ENCODE results near the gene OAS2.
"Not testable (repeated sequence)": the region's sequence is repeated elsewhere in the genome, so short reads cannot be mapped to it uniquely, and the experiment has no call there.

Gene OAS2

GRCh38 chr12:112985642-112986290 lies 7.4 kb downstream of the OAS2 start:
- no peak for DNase-seq (ENCODE audit: low spot score)

GRCh38 chr12:112986291-112986800 lies 8.0 kb downstream of the OAS2 start:
- no peak for DNase-seq (ENCODE audit: low spot score)

- no peak for DNase-seq (ENCODE audit: low spot score)
Observed at GRCh38 chr12:112987561-112987960, 9.2 kb downstream of the OAS2 start.

GRCh38 chr12:112988224-112988623 lies 9.9 kb downstream of the OAS2 start:
- DNase-seq (ENCODE audit: low spot score): no peak

GRCh38 chr12:112988823-112989385 lies 10.6 kb downstream of the OAS2 start:
- DNase-seq (ENCODE audit: low spot score): not testable (repeated sequence)

GRCh38 chr12:112989806-112990205 lies 11.5 kb downstream of the OAS2 start:
- no peak for DNase-seq (ENCODE audit: low spot score)

GRCh38 chr12:112992541-112993398 lies 14.5 kb downstream of the OAS2 start:
- DNase-seq (ENCODE audit: low spot score): peak; percentile 35

GRCh38 chr12:112995008-112995407 lies 16.7 kb downstream of the OAS2 start:
- no peak for DNase-seq (ENCODE audit: low spot score)

- DNase-seq (ENCODE audit: low spot score): no peak
Observed at GRCh38 chr12:112996501-112996900, 18.2 kb downstream of the OAS2 start.

GRCh38 chr12:112997506-112997905 lies 19.2 kb downstream of the OAS2 start:
- DNase-seq (ENCODE audit: low spot score): no peak

- no peak for DNase-seq (ENCODE audit: low spot score)
Observed at GRCh38 chr12:112998987-112999767, 20.9 kb downstream of the OAS2 start.

GRCh38 chr12:113000433-113000832 lies 22.1 kb downstream of the OAS2 start:
- DNase-seq (ENCODE audit: low spot score): no peak

GRCh38 chr12:113002155-113002554 lies 23.8 kb downstream of the OAS2 start:
- DNase-seq (ENCODE audit: low spot score): no peak

GRCh38 chr12:113002676-113003075 lies 24.4 kb downstream of the OAS2 start:
- no peak for DNase-seq (ENCODE audit: low spot score)

GRCh38 chr12:113003636-113004035 lies 25.3 kb downstream of the OAS2 start:
- DNase-seq (ENCODE audit: low spot score): no peak

- DNase-seq (ENCODE audit: low spot score): no peak
Observed at GRCh38 chr12:113005762-113006161, 27.4 kb downstream of the OAS2 start.

- no peak for DNase-seq (ENCODE audit: low spot score)
Observed at GRCh38 chr12:113006206-113006605, 27.9 kb downstream of the OAS2 start.

- DNase-seq (ENCODE audit: low spot score): no peak
Observed at GRCh38 chr12:113006641-113007040, 28.3 kb downstream of the OAS2 start.

GRCh38 chr12:113007166-113007565 lies 28.8 kb downstream of the OAS2 start:
- no peak for DNase-seq (ENCODE audit: low spot score)

- no peak for DNase-seq (ENCODE audit: low spot score)
Observed at GRCh38 chr12:113010701-113011100, 32.4 kb downstream of the OAS2 start.

- DNase-seq (ENCODE audit: low spot score): no peak
Observed at GRCh38 chr12:113014565-113014964, 36.2 kb downstream of the OAS2 start.

- DNase-seq (ENCODE audit: low spot score): no peak
Observed at GRCh38 chr12:113016796-113017195, 38.5 kb downstream of the OAS2 start.
